Effector memory CD8-positive, alpha-beta T cell (primary cell): ENCODE results near the gene ABCC5.

Source experiments
- ATAC-seq: fragments of 150-1000 bp; cut with Tn5 transposase; replicated peaks from 2 replicates; pipeline ENCODE4 v1.10.0; 2021; ENCODE audit warnings: mild to moderate bottlenecking, moderate library complexity
- DNase-seq, 3 experiments: peaks; one replicate each; pipeline ENCODE4 v3.0.0; 2021
- H3K27ac Mint-ChIP-seq, 2 donors: one replicate each; pipeline ENCODE4 v1.8.0; 2022; ENCODE audit warnings: mild to moderate bottlenecking in 2 of 2, mixed read lengths in 2 of 2, moderate library complexity in 2 of 2
- H3K27me3 Mint-ChIP-seq, 2 donors: one replicate each; pipeline ENCODE4 v1.8.0; 2022; ENCODE audit warnings: mixed read lengths in 2 of 2
- H3K36me3 Mint-ChIP-seq: one replicate; pipeline ENCODE4 v1.8.0; 2022; ENCODE audit warnings: mild to moderate bottlenecking, moderate library complexity, mixed read lengths; ENCODE audit not compliant: insufficient read depth
- H3K4me1 Mint-ChIP-seq, 2 donors: one replicate each; pipeline ENCODE4 v1.8.0; 2022; ENCODE audit warnings: low read depth in 2 of 2, mixed read lengths in 2 of 2
- H3K4me3 Mint-ChIP-seq, 2 donors: one replicate each; pipeline ENCODE4 v1.8.0; 2022; ENCODE audit warnings: mild to moderate bottlenecking in 2 of 2, mixed read lengths in 2 of 2, moderate library complexity in 2 of 2
- H3K9me3 Mint-ChIP-seq, 2 donors: one replicate each; pipeline ENCODE4 v1.8.0; 2022; ENCODE audit warnings: mixed read lengths in 2 of 2

The ABCC5 gene

DNA sequence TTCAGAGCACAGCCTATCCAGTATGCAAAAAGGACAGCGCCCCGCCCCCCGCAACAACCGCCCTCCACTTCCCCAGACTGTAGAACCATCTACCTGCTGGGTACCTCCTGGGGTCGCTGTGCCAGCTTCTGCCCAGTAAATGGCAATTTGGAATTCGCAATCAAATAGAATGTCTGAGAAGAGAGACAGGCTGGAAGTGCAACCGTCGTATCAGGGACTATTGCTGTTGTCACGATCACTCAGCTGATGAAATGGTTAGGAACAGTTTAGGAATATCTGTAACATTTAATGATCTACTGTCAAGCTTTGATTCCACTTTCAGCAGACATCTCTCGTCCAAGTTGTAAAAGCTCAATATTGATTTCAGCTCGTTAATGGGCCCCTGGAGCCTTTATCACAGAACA is 119.7 kb downstream of the ABCC5 start:
- peaks cover 37 to 59% of the 10 kb centered on the region in 2 donors for H3K27me3 Mint-ChIP-seq
- no peak overlapping the region for H3K27ac Mint-ChIP-seq
- H3K36me3 Mint-ChIP-seq = peaks cover 11% of the 10 kb centered on the region
- H3K9me3 Mint-ChIP-seq = no peaks in the 10 kb centered on the region
- H3K4me3 Mint-ChIP-seq = no peak overlapping the region
- DNase-seq (no peak), ATAC-seq (no peak)
- H3K4me1 Mint-ChIP-seq = no peaks in the 10 kb centered on the region

DNA sequence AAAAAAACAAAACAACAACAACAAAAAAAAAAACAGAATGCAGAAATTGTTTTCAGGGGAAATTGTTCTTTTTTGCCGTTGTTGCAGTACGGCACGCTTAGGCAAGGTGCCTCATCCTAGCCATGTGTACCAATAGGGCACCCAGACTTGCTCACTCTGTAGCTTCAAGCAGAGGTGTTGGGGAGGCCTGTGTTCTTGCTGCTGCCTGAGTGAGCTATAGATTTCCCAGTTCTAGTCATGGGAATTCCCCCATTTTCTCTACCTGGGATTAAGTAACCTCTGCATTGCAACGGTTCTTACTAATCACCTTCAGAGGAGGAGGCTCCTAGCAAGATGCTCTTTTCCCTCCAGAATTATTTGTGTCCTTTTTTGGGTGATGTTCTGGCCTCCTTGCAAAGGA is 120.1 kb downstream of the ABCC5 start:
- no peak overlapping the region for H3K4me3 Mint-ChIP-seq
- peaks cover 41 to 63% of the 10 kb centered on the region in 2 donors for H3K27me3 Mint-ChIP-seq
- H3K9me3 Mint-ChIP-seq = no peaks in the 10 kb centered on the region
- no peaks in the 10 kb centered on the region for H3K4me1 Mint-ChIP-seq
- no peak for DNase-seq
- ATAC-seq = no peak
- H3K27ac Mint-ChIP-seq = no peak overlapping the region
- peaks cover 11% of the 10 kb centered on the region for H3K36me3 Mint-ChIP-seq

- DNase-seq = no peak
- Mint-ChIP-seq H3K4me1 (no peaks in the 10 kb centered on the region), H3K27ac (no peak overlapping the region), H3K27me3 (peaks cover 42 to 64% of the 10 kb centered on the region in 2 donors), H3K36me3 (peaks cover 11% of the 10 kb centered on the region), H3K9me3 (no peaks in the 10 kb centered on the region), H3K4me3 (no peak overlapping the region)
- no peak for ATAC-seq
Observed at GRCh38 chr3:183896610-183897009, 121.1 kb downstream of the ABCC5 start.

DNA sequence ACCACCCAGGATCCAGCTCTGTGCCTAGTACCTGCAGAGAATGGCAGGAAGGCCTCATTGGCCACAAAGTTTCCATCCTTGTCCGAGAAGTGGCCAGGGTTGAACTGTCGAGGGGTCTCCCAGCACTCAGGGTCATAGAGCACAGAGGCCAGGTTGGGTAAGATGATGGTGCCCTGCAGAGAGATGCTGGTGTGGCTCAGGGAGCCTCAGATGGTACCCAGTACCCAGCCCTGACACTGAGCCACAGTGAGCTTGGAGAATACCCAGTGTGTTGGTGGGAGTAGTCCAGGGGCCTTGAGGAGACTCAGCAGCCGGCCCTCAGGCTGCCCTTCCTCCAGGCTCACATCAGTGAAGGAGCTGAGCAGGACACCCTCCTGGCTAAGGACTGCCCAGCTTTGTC is 121.5 kb downstream of the ABCC5 start:
- Mint-ChIP-seq H3K4me1 (no peaks in the 10 kb centered on the region), H3K36me3 (peaks cover 11% of the 10 kb centered on the region), H3K9me3 (no peaks in the 10 kb centered on the region), H3K27me3 (peaks cover 38 to 59% of the 10 kb centered on the region in 2 donors), H3K27ac (no peak overlapping the region), H3K4me3 (no peak overlapping the region)
- ATAC-seq = no peak
- DNase-seq = no peak

GRCh38 chr3:183895774-183896173 is 121.9 kb downstream of the ABCC5 start:
- no peak for ATAC-seq
- H3K4me1 Mint-ChIP-seq = no peaks in the 10 kb centered on the region
- H3K4me3 Mint-ChIP-seq = no peak overlapping the region
- no peak for DNase-seq
- H3K9me3 Mint-ChIP-seq = no peaks in the 10 kb centered on the region
- H3K27ac Mint-ChIP-seq = no peak overlapping the region
- H3K36me3 Mint-ChIP-seq = peaks cover 11% of the 10 kb centered on the region
- peaks cover 37 to 58% of the 10 kb centered on the region in 2 donors for H3K27me3 Mint-ChIP-seq

GRCh38 chr3:183895296-183895695 is 122.4 kb downstream of the ABCC5 start:
- ATAC-seq = peak; percentile 94
- Mint-ChIP-seq H3K9me3 (no peaks in the 10 kb centered on the region), H3K4me1 (no peaks in the 10 kb centered on the region), H3K27ac (no peak overlapping the region), H3K4me3 (no peak overlapping the region), H3K36me3 (peaks cover 11% of the 10 kb centered on the region), H3K27me3 (peaks cover 32 to 56% of the 10 kb centered on the region in 2 donors)
- DNase-seq = peak; percentile 22 to 33 (median 27)

DNA sequence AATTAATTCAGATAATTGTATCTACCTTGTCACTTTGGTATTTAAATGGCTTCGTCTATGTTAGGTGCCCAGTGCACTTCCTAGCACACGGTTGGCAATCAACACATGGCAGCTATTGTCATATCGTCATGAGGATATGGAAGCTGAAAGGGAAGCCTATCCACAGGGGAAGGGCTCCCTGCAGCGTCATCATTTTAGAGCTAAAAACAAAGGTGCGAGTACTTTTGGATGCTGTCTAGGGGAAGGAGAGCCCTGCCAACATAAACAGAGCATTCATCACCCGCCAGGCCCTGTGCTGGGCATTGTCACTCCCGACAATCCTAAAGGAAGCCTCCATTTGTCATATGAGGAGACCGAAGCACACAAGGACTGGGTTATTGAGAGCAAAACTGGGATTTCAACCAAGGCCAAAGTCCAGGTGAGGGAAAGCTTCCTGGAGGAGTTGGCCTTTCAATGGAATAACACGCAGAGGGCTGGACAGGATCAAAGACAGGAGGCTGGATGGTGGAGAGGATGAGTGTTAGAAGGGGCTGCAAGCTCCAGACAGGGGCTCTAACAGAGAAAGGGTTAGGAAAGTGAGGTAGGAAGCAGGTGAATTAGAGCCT is 125.0 kb downstream of the ABCC5 start:
- Mint-ChIP-seq H3K36me3 (peaks cover 11% of the 10 kb centered on the region), H3K9me3 (no peaks in the 10 kb centered on the region), H3K4me3 (no peak overlapping the region), H3K27ac (no peak overlapping the region), H3K27me3 (peaks cover 12 to 37% of the 10 kb centered on the region in 2 donors), H3K4me1 (peaks cover 0 to 4% of the 10 kb centered on the region in 2 donors)
- DNase-seq (no peak), ATAC-seq (no peak)

DNA sequence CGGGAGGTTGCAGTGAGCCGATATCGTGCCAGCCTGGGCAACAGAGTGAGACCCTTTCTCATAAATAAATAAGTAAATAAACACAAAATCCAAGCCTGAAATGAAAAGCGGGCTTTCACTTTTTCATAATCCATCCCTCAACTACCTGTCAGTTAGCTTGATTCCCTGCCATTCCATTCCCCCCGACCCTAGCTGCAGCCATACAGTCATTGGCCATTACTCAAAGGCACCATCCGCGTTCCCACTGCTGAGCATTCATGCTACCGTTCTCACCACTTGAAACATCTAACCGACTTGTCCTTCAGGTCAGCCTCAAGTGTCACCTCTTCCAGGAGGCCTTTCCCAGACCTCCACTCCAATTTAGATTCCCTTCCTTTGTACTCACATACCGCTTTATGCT is 131.9 kb downstream of the ABCC5 start:
- DNase-seq = no peak
- Mint-ChIP-seq H3K4me1 (peaks cover 19 to 26% of the 10 kb centered on the region in 2 donors), H3K36me3 (peaks cover 12% of the 10 kb centered on the region), H3K27me3 (peaks cover 0 to 2% of the 10 kb centered on the region in 2 donors), H3K4me3 (peak overlapping the region; percentile 77 to 92), H3K9me3 (no peaks in the 10 kb centered on the region), H3K27ac (no peak overlapping the region)
- no peak for ATAC-seq

DNA sequence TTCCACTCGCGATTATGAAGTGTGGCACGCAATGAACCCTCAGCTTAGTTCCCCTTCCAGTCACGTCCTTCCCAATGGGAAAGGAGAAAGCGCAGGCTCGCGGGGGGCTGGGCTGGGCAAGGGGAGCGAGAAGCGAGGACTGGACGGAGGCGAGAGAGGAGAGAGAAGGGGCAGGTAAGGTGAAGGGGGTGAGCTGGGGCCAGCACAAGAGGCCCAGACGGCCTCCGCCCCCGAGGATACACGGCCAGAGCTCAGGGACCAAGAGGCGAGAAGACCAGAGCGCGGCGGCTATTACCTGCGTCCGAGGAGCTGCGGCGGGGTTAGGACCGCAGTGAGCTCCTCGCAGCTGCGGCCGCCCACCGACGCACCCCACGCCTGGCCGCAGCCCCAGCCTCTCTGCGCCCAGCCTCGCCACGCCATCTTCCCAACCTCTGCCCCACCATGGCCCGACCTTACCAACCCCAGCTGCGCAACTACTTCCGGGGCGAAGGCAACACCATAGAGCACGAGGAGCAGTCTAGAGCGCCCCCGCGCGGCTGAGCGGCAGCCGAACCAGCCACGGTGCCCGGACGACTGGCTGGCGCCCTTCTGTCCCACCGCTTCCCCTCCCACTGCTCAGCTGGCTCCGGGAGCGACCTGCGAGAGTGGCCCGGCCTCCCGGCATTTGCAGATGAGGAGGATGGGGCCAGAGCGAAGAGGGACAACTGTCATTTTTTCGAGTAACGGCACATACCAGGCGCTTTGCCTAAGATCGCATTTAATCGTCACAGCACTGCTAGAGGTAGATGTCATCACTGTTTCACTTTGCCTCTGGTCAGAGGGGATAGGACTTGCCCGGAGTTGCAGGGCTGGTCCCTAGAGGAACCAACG is 133.0 kb downstream of the ABCC5 start, which contains the start of gene PARL:
Gene PARL, minus strand, starts transcription at position 454 of the 870 bp plus-strand sequence. Its CDS starts 34 bp downstream, at position 420.
- ATAC-seq = peak; percentile 100
- Mint-ChIP-seq H3K4me1 (peaks cover 19 to 26% of the 10 kb centered on the region in 2 donors), H3K4me3 (peak within 1 kb of the TSS; percentile 92 to 97), H3K36me3 (peaks cover 22% of the 10 kb centered on the region), H3K27ac (peak within 1 kb of the TSS; percentile 93 to 95), H3K27me3 (no peaks in the 10 kb centered on the region), H3K9me3 (no peaks in the 10 kb centered on the region)
- DNase-seq = peak; percentile 96 to 97 (median 97)

GRCh38 chr3:183884097-183884426 is 133.6 kb downstream of the ABCC5 start:
- Mint-ChIP-seq H3K27me3 (no peaks in the 10 kb centered on the region), H3K9me3 (no peaks in the 10 kb centered on the region), H3K36me3 (peaks cover 26% of the 10 kb centered on the region), H3K27ac (peak overlapping the region; percentile 93 to 95), H3K4me1 (peaks cover 20 to 25% of the 10 kb centered on the region in 2 donors), H3K4me3 (peak overlapping the region; percentile 92 to 97)
- ATAC-seq (no peak), DNase-seq (no peak)

GRCh38 chr3:183883291-183884096 is 134.2 kb downstream of the ABCC5 start:
- peak overlapping the region; percentile 93 to 95 for H3K27ac Mint-ChIP-seq
- peaks cover 26% of the 10 kb centered on the region for H3K36me3 Mint-ChIP-seq
- no peak for DNase-seq
- H3K4me3 Mint-ChIP-seq = peak overlapping the region; percentile 92 to 97
- H3K27me3 Mint-ChIP-seq = no peaks in the 10 kb centered on the region
- no peaks in the 10 kb centered on the region for H3K9me3 Mint-ChIP-seq
- no peak for ATAC-seq
- peaks cover 26 to 28% of the 10 kb centered on the region in 2 donors for H3K4me1 Mint-ChIP-seq

- H3K36me3 Mint-ChIP-seq = peaks cover 43% of the 10 kb centered on the region
- H3K4me1 Mint-ChIP-seq = peaks cover 30 to 33% of the 10 kb centered on the region in 2 donors
- no peak for DNase-seq
- H3K27me3 Mint-ChIP-seq = no peaks in the 10 kb centered on the region
- no peak for ATAC-seq
- H3K9me3 Mint-ChIP-seq = no peaks in the 10 kb centered on the region
- H3K4me3 Mint-ChIP-seq = no peak overlapping the region
- H3K27ac Mint-ChIP-seq = no peak overlapping the region
Observed at GRCh38 chr3:183880121-183880520, 137.6 kb downstream of the ABCC5 start.

DNA sequence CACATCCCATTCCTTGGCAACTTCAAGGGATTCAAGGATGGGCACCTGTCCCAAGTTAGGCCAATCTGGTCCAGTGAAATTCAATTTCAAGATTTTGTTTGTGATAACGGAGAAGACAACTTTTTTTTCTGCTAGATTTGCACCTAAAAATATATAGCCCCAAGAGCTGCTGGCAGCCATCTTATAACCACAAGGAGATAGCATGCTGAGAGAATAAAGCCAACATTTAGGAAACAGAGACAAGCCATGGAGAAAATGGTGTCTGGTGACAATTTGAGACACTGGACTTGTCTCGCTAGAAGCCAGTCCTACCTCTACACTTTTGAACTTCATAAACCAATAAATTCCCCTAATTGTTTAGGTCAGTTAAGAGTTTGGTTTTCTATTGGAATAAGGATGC is 138.4 kb downstream of the ABCC5 start:
- ATAC-seq = no peak
- DNase-seq = no peak
- Mint-ChIP-seq H3K36me3 (peaks cover 36% of the 10 kb centered on the region), H3K27me3 (no peaks in the 10 kb centered on the region), H3K4me1 (peaks cover 29 to 32% of the 10 kb centered on the region in 2 donors), H3K27ac (no peak overlapping the region), H3K4me3 (no peak overlapping the region), H3K9me3 (no peaks in the 10 kb centered on the region)
